GM12892 (cell line): ENCODE data around the gene ZSCAN2.
"Not testable (repeated sequence)": the region's sequence is repeated elsewhere in the genome, so short reads cannot be mapped to it uniquely, and the experiment has no call there.

Experiments
- DNase-seq: peaks from one replicate; pipeline ENCODE4 v3.0.0; 2011; ENCODE audit not compliant: insufficient read length
- FAIRE-seq: peaks from 2 replicates; lab custom pipeline; 2011; peaks lifted over from hg19 to GRCh38; lab: Jason Lieb, UNC
- POLR2A ChIP-seq: IDR thresholded peaks from 2 replicates; pipeline ENCODE4 v1.6.1; 2011; ENCODE audit warnings: low read depth, low read length, control low read depth
- POLR2AphosphoS5 ChIP-seq: IDR thresholded peaks from 2 replicates; pipeline ENCODE4 v1.6.1; 2011; ENCODE audit warnings: low read depth, low read length, control low read depth
- TAF1 ChIP-seq: IDR thresholded peaks from 2 replicates; pipeline ENCODE4 v1.6.1; 2011; ENCODE audit warnings: low read depth, mild to moderate bottlenecking, control low read depth, low read length, borderline replicate concordance

The ZSCAN2 gene

GRCh38 chr15:84625123-84625522 is 24.3 kb downstream of the ZSCAN2 start:
- TF ChIP-seq TAF1 (no peak), POLR2A (no peak), POLR2AphosphoS5 (no peak)
- FAIRE-seq = no peak

GRCh38 chr15:84629033-84629432 is 28.2 kb downstream of the ZSCAN2 start:
- no peak for TF ChIP-seq POLR2AphosphoS5
- FAIRE-seq (no peak), DNase-seq (no peak)

More at GRCh38 chr15:84625123-84625522, 24.3 kb downstream of the ZSCAN2 start:
- DNase-seq = no peak

GRCh38 chr15:84631706-84632272 is 31.0 kb downstream of the ZSCAN2 start:
- FAIRE-seq = no peak
- TF ChIP-seq POLR2A = no peak; the same call in 1 of the 2 replicates
- no peak for DNase-seq

- FAIRE-seq (peak; percentile 65), DNase-seq (peak; percentile 35)
- TF ChIP-seq POLR2A (peak; percentile 27; the same call in 1 of the 2 replicates), TAF1 (0 out of 2 replicates have a peak, but pooled peaks have one; percentile 41), POLR2AphosphoS5 (no peak)
Observed at GRCh38 chr15:84633311-84634227, 32.8 kb downstream of the ZSCAN2 start.

GRCh38 chr15:84634228-84634837 is 33.5 kb downstream of the ZSCAN2 start:
- no peak for DNase-seq
- TF ChIP-seq TAF1 (no peak), POLR2AphosphoS5 (no peak), POLR2A (no peak)
- FAIRE-seq = peak; percentile 67

- FAIRE-seq = no peak
- TF ChIP-seq POLR2A (no peak), POLR2AphosphoS5 (no peak), TAF1 (no peak)
- DNase-seq = no peak
Observed at GRCh38 chr15:84638103-84638502, 37.3 kb downstream of the ZSCAN2 start.

GRCh38 chr15:84641871-84642270 is 41.1 kb downstream of the ZSCAN2 start:
- DNase-seq, FAIRE-seq: not testable (repeated sequence)

GRCh38 chr15:84642640-84643039 is 41.8 kb downstream of the ZSCAN2 start:
- DNase-seq, FAIRE-seq: not testable (repeated sequence)

GRCh38 chr15:84643838-84644237 is 43.0 kb downstream of the ZSCAN2 start:
- no peak for FAIRE-seq
- DNase-seq = no peak
- TF ChIP-seq TAF1 (no peak), POLR2A (no peak), POLR2AphosphoS5 (no peak)

GRCh38 chr15:84645496-84645895 is 44.7 kb downstream of the ZSCAN2 start:
- TF ChIP-seq POLR2A (no peak), TAF1 (no peak), POLR2AphosphoS5 (no peak)
- FAIRE-seq (no peak), DNase-seq (no peak)

GRCh38 chr15:84645997-84646396 is 45.2 kb downstream of the ZSCAN2 start:
- TF ChIP-seq POLR2A (no peak), POLR2AphosphoS5 (no peak), TAF1 (no peak)

GRCh38 chr15:84647726-84648125 is 46.9 kb downstream of the ZSCAN2 start:
- TF ChIP-seq POLR2AphosphoS5 (no peak), TAF1 (no peak), POLR2A (no peak)
- FAIRE-seq = no peak
- no peak for DNase-seq

More at GRCh38 chr15:84645997-84646396, 45.2 kb downstream of the ZSCAN2 start:
- no peak for DNase-seq
- FAIRE-seq = no peak
